GM12891 (cell line): ENCODE data around the gene THOC7.

Experiments
- PAX5 ChIP-seq: IDR thresholded peaks from 2 replicates; pipeline ENCODE4 v1.6.1; 2011; ENCODE audit warnings: low read length, moderate library complexity, mild to moderate bottlenecking; ENCODE audit not compliant: insufficient read depth, severe bottlenecking
- POLR2A ChIP-seq: IDR thresholded peaks from 2 replicates; pipeline ENCODE4 v1.6.1; 2011; ENCODE audit warnings: low read depth, low read length, control low read depth
- POLR2AphosphoS5 ChIP-seq: IDR thresholded peaks from 2 replicates; pipeline ENCODE4 v1.6.1; 2011; ENCODE audit warnings: low read depth, low read length, control low read depth
- SPI1 ChIP-seq: IDR thresholded peaks from 2 replicates; pipeline ENCODE4 v1.6.1; 2011; ENCODE audit warnings: low read depth, low read length, control low read depth
- TAF1 ChIP-seq: IDR thresholded peaks from 2 replicates; pipeline ENCODE4 v1.6.1; 2011; ENCODE audit warnings: low read depth, low read length, control low read depth

DNA sequence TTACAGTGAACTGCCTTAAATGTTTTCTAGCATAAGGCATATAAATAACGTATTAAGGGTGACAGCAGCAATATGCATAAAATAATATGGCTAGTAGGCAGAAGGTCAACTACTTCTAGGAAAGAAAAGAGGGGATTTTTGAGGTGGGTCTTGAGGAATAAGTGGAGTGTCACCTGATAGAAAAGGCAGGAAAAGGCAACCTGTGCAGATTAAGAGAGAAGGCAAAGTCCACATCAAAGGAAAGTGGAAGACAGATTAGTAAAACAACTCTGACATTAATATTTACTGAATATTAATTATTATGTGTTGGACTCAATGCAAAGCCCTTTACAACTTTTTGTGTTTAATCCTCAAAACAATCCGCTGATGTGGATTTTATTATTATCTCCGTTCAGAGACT, 2.8 kb downstream of the THOC7 start:
- no peak for TF ChIP-seq POLR2AphosphoS5
- TF ChIP-seq POLR2A = no peak
- no peak for TF ChIP-seq PAX5
- no peak for TF ChIP-seq SPI1
- TF ChIP-seq TAF1 = no peak
